HUDEP-2 (cell line): ENCODE data around the gene CEP70.
"Not testable (repeated sequence)": the region's sequence is repeated elsewhere in the genome, so short reads cannot be mapped to it uniquely, and the experiment has no call there.

Source experiments
- DNase-seq, 76 experiments: peaks; one replicate each; lab custom pipeline; 2025; ENCODE audit not compliant: unreplicated experiment in 76 of 76; lab: John Stamatoyannopoulos, UW

The CEP70 gene

GRCh38 chr3:138539352-138539751 is 54.7 kb downstream of the CEP70 start:
- DNase-seq = no peak

- not testable (repeated sequence) for DNase-seq
Measured at GRCh38 chr3:138521445-138521844, 72.6 kb downstream of the CEP70 start.

GRCh38 chr3:138513090-138513843 is 80.8 kb downstream of the CEP70 start:
- no peak for DNase-seq

- no peak for DNase-seq
Measured at GRCh38 chr3:138511945-138512344, 82.1 kb downstream of the CEP70 start.

GRCh38 chr3:138509586-138509985 is 84.5 kb downstream of the CEP70 start:
- no peak for DNase-seq

- DNase-seq = no peak
Measured at GRCh38 chr3:138507524-138507923, 86.5 kb downstream of the CEP70 start.

GRCh38 chr3:138498991-138499390 is 95.1 kb downstream of the CEP70 start:
- no peak for DNase-seq

GRCh38 chr3:138497851-138498250 is 96.2 kb downstream of the CEP70 start:
- DNase-seq = no peak

GRCh38 chr3:138497021-138497420 is 97.0 kb downstream of the CEP70 start:
- no peak for DNase-seq

- no peak for DNase-seq
Measured at GRCh38 chr3:138496436-138496835, 97.6 kb downstream of the CEP70 start.

- not testable (repeated sequence) for DNase-seq
Measured at GRCh38 chr3:138495638-138496037, 98.4 kb downstream of the CEP70 start.

GRCh38 chr3:138494607-138494929 is 99.5 kb downstream of the CEP70 start:
- no peak for DNase-seq

GRCh38 chr3:138493804-138494606 is 100.1 kb downstream of the CEP70 start:
- DNase-seq = no peak

- no peak for DNase-seq
Measured at GRCh38 chr3:138492980-138493675, 100.9 kb downstream of the CEP70 start.

GRCh38 chr3:138491971-138492370 is 102.1 kb downstream of the CEP70 start:
- DNase-seq = no peak

- not testable (repeated sequence) for DNase-seq
Measured at GRCh38 chr3:138486580-138486979, 107.5 kb downstream of the CEP70 start.

- DNase-seq = not testable (repeated sequence)
Measured at GRCh38 chr3:138484672-138485071, 109.4 kb downstream of the CEP70 start.

GRCh38 chr3:138479438-138479863 is 114.6 kb downstream of the CEP70 start:
- peak in 44 of 76 experiments; percentile 1 to 60 (median 21) for DNase-seq

GRCh38 chr3:138477801-138478200 is 116.3 kb downstream of the CEP70 start:
- no peak for DNase-seq

- no peak for DNase-seq
Measured at GRCh38 chr3:138477120-138477519, 116.9 kb downstream of the CEP70 start.

GRCh38 chr3:138476526-138476925 is 117.5 kb downstream of the CEP70 start:
- DNase-seq = no peak
